ENCODE data around the gene LRRTM4.

The LRRTM4 gene

DNA sequence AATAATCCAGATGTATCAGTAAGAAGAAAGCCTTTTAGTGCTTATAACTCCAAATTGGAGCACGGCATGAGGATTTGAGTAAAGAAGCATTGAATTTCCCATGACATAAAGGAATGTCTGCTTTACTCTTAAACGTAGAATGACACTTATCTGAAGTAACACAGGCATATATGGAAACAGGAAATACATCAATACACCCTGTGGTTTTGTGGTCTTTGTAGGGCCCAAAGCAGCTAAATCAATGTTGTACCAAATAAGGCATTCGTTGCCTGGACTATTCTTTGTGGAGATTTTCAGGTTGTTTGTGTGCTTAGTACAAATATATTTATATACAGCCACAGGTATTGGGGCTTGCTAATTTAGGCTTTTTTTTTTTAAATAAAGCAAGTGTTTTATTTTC lies 660.5 kb downstream of the LRRTM4 start:
- FAIRE-seq, result no peak
- TF ChIP-seq TAF1 (IDR thresholded peaks at IDR 0.05; ENCODE audit: low read depth, low read length), result no peak
- TF ChIP-seq PAX5 (IDR thresholded peaks at IDR 0.05; ENCODE audit: insufficient read depth, low read length, severe bottlenecking), result no peak
- TF ChIP-seq POLR2AphosphoS5 (IDR thresholded peaks at IDR 0.05; ENCODE audit: low read depth, low read length), result no peak
- no peak for TF ChIP-seq POU2F2 (IDR thresholded peaks at IDR 0.05; ENCODE audit: low read depth, low read length)
- TF ChIP-seq POLR2A (IDR thresholded peaks at IDR 0.05; ENCODE audit: low read depth, low read length), result no peak
- no peak for TF ChIP-seq SPI1 (IDR thresholded peaks at IDR 0.05; ENCODE audit: low read depth, low read length)
- DNase-seq (ENCODE audit: insufficient read length, low spot score), result no peak

DNA sequence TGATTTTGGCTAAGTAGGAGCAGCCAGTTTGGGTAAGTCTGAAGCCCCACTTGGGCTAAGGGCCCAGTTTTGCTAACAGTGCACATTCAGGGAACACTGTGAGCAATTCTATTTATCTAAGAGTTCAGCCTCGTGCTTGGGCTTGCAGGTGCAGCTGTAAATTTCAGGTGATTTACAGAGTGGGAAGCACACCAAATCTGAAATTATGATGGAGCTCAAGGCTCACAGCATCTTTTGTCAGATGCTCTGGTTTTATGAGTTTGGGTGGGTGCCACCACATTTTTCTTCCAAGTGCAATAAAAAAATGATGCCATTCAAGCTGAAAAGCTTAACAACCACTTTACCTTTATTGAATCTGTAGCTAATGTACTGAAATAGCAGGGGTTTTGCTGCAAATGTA lies 671.2 kb downstream of the LRRTM4 start:
- FAIRE-seq (no peak), DNase-seq (ENCODE audit: insufficient read length, low spot score) (no peak)
- TF ChIP-seq PAX5 (IDR thresholded peaks at IDR 0.05; ENCODE audit: insufficient read depth, low read length, severe bottlenecking) (no peak), TAF1 (IDR thresholded peaks at IDR 0.05; ENCODE audit: low read depth, low read length) (no peak), POLR2AphosphoS5 (IDR thresholded peaks at IDR 0.05; ENCODE audit: low read depth, low read length) (no peak)

DNA sequence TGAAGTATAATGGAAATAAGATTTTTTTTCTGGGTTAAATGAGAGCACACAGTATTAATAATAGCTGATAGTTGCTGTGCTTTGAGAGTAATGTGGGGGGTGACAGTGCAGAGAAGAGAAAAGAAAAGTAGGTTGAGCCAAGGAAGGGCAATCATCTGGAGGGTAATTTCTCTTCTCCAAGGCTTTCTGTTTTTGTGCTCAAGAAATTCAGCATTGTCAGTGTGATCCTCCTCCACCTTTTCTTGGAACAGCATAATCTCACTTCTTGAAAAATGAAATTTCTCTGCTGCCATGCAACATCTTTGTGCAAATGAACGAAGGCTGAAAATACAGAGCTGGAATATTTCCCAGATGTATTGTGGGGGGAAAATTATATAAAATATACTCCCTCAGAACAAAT lies 673.1 kb downstream of the LRRTM4 start:
- FAIRE-seq (no peak), DNase-seq (ENCODE audit: insufficient read length, low spot score) (no peak)
- TF ChIP-seq POLR2A (IDR thresholded peaks at IDR 0.05; ENCODE audit: low read depth, low read length), result no peak
- no peak for TF ChIP-seq TAF1 (IDR thresholded peaks at IDR 0.05; ENCODE audit: low read depth, low read length)
- no peak for TF ChIP-seq POLR2AphosphoS5 (IDR thresholded peaks at IDR 0.05; ENCODE audit: low read depth, low read length)
- TF ChIP-seq POU2F2 (IDR thresholded peaks at IDR 0.05; ENCODE audit: low read depth, low read length), result no peak
- TF ChIP-seq SPI1 (IDR thresholded peaks at IDR 0.05; ENCODE audit: low read depth, low read length), result no peak
- no peak for TF ChIP-seq PAX5 (IDR thresholded peaks at IDR 0.05; ENCODE audit: insufficient read depth, low read length, severe bottlenecking)

DNA sequence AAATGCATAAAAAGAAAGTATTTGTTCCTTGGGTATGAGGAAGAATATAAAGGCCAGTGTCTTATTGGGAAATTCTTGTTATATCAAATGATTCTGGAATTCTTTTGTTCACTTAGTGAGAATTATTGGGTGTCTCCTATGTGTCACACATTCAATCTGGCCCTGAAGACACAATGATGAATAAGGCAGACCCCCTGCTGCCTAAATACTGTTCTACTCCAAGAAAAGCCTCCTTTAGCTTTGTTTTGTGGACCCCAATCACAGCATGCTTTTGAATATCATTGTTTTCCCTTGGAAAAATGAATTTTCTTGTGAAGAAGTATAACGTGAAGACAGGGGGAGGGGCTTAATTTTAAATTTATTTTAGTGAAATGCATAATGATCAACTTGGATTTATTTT lies 682.4 kb downstream of the LRRTM4 start:
- FAIRE-seq, result no peak
- TF ChIP-seq TAF1 (IDR thresholded peaks at IDR 0.05; ENCODE audit: low read depth, low read length) (no peak), SPI1 (IDR thresholded peaks at IDR 0.05; ENCODE audit: low read depth, low read length) (no peak), POU2F2 (IDR thresholded peaks at IDR 0.05; ENCODE audit: low read depth, low read length) (no peak), POLR2A (IDR thresholded peaks at IDR 0.05; ENCODE audit: low read depth, low read length) (no peak), PAX5 (IDR thresholded peaks at IDR 0.05; ENCODE audit: insufficient read depth, low read length, severe bottlenecking) (no peak), POLR2AphosphoS5 (IDR thresholded peaks at IDR 0.05; ENCODE audit: low read depth, low read length) (no peak)
- no peak for DNase-seq (ENCODE audit: insufficient read length, low spot score)

DNA sequence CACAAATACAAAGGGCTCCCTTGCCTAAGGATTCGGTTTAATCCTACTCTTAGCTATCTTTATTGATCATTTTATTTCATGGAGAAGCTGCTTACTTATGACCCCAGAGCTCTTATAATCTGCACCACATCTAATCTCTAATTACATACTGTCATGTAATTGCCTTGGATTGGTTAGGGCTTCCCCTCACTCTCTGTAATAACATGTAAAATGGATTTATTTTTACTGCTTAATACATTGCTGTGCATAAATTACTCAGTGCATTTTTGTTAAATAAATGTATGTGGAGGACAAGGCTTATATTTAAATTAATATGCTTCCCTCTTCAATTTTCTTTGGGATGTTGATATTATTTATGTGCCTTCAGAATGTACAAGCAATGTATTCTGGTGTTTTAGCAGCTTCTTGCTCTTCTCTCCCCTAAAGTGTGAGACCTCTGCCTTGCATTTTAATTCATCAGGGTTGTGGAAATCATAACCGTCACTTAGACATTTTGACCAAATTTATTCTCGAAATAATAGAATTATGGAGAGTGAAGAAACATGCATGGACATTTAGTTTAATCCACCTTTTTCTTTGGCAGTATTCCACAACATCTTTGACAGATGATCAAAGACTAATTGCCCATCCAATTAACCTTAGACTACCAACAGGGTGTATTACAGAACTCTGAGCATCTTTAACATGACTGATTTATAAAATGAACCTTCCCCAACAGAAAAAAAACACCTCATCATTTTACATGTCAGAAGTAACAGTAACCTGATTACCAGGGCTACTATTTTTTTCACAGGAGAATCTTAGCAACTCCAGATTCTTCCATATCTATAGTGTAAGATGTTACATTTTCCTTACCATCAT lies 692.6 kb downstream of the LRRTM4 start:
- FAIRE-seq (no peak), DNase-seq (ENCODE audit: insufficient read length, low spot score) (no peak)
- no peak for TF ChIP-seq TAF1 (IDR thresholded peaks at IDR 0.05; ENCODE audit: low read depth, low read length)
- TF ChIP-seq POLR2AphosphoS5 (IDR thresholded peaks at IDR 0.05; ENCODE audit: low read depth, low read length), result no peak
- TF ChIP-seq PAX5 (IDR thresholded peaks at IDR 0.05; ENCODE audit: insufficient read depth, low read length, severe bottlenecking), result no peak

DNA sequence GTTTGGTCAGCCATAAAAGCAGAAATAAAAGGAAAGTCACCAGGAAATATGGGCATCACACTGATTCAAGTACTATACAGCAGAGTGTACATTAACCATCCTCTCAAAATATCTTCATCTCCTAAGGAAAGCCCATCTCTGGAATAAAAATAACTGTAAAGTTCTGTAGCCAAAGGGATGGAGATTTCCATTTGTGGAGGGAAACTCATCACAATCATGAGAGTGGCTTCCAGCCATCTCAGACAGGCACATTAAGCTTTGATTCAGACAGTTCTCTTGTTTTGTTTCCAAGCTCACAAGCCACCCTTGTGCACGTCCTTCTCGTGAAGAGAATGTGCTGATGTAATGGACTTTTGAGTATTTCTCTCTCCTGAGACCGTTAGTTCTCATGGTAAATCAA lies 695.5 kb downstream of the LRRTM4 start:
- no peak for DNase-seq (ENCODE audit: insufficient read length, low spot score)
- no peak for FAIRE-seq
- no peak for TF ChIP-seq POU2F2 (IDR thresholded peaks at IDR 0.05; ENCODE audit: low read depth, low read length)
- no peak for TF ChIP-seq PAX5 (IDR thresholded peaks at IDR 0.05; ENCODE audit: insufficient read depth, low read length, severe bottlenecking)
- TF ChIP-seq POLR2AphosphoS5 (IDR thresholded peaks at IDR 0.05; ENCODE audit: low read depth, low read length), result no peak
- no peak for TF ChIP-seq TAF1 (IDR thresholded peaks at IDR 0.05; ENCODE audit: low read depth, low read length)
- no peak for TF ChIP-seq POLR2A (IDR thresholded peaks at IDR 0.05; ENCODE audit: low read depth, low read length)
- no peak for TF ChIP-seq SPI1 (IDR thresholded peaks at IDR 0.05; ENCODE audit: low read depth, low read length)

DNA sequence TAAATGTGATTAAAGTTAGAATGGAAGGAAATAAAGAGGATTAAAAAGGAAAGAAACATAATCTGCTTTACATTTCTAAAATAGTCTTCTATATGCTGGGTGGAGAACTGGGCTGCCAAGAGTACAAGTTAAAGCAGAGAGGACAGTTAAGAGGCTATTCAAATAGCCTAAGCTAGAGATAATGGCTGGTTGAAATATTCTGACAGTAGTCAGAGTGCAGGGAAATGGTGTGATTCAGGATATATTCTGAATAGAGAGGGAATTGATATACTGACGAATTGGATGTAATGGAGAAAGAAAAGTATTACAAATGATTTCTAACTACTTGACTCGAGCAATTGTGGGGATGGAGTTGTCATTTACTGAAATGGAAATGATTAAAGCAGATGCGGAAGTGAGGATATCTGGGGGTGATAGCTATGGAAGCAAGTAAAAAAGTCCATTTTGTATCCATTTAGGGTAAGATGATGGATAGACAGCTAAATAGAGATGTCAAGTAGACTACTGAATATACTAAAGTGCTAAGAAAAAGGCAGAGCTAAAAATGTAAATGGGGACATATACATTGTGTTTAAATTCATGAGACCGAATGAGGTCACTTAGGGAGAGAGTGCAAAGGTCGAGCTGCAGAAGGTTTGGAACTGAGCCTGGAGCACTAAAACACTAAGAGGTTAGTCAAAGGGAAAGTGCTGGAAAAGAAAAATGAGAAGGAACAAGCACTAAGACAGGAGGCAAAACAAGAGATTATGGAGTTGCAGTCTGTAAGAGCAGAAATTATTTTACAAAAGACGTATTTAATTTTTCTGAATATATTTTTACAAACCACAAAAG lies 696.8 kb downstream of the LRRTM4 start:
- DNase-seq (ENCODE audit: insufficient read length, low spot score) (no peak), FAIRE-seq (no peak)
- no peak for TF ChIP-seq TAF1 (IDR thresholded peaks at IDR 0.05; ENCODE audit: low read depth, low read length)
- TF ChIP-seq POLR2AphosphoS5 (IDR thresholded peaks at IDR 0.05; ENCODE audit: low read depth, low read length), result no peak

DNA sequence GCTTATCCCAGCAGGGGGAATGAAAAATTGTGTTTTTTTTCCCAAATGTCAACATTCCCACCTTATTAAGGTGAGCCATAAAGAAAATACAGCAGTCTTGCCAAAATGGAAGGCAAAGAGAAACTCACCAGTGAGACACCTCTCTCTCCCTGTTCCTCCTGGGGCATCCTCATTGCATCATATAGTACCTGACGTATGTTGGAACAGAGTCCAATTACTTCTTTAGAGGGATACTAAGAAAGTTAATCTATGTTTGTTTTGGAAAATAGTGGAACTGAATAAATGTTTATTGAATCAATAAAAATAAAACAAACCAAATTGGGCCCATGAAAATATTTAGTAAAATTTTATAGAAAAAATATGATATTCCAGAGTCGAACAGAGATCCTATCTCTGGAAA lies 700.4 kb downstream of the LRRTM4 start:
- no peak for TF ChIP-seq PAX5 (IDR thresholded peaks at IDR 0.05; ENCODE audit: insufficient read depth, low read length, severe bottlenecking)
- TF ChIP-seq POLR2AphosphoS5 (IDR thresholded peaks at IDR 0.05; ENCODE audit: low read depth, low read length), result no peak
- no peak for TF ChIP-seq SPI1 (IDR thresholded peaks at IDR 0.05; ENCODE audit: low read depth, low read length)
- TF ChIP-seq POLR2A (IDR thresholded peaks at IDR 0.05; ENCODE audit: low read depth, low read length), result no peak
- TF ChIP-seq TAF1 (IDR thresholded peaks at IDR 0.05; ENCODE audit: low read depth, low read length), result no peak
- no peak for TF ChIP-seq POU2F2 (IDR thresholded peaks at IDR 0.05; ENCODE audit: low read depth, low read length)
- no peak for DNase-seq (ENCODE audit: insufficient read length, low spot score)
- no peak for FAIRE-seq

DNA sequence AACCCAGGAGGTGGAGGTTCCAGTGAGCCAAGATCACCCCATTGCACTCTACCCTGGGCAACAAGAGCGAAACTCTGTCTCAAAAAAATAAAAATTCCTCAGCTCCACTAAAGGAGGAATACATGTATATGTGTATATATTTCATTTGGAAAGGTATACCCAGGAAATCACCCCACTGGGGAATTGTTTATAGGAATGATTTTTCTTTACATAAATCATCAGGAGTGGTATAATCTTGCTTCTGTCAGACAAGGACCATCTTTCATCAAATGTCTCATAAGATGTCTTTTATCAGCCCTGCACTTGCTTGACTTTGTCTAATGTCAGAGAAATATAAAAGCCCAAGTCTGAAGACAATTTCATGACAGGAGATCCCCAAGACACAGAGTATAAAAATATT lies 709.1 kb downstream of the LRRTM4 start:
- no peak for DNase-seq (ENCODE audit: insufficient read length, low spot score)
- no peak for TF ChIP-seq POLR2AphosphoS5 (IDR thresholded peaks at IDR 0.05; ENCODE audit: low read depth, low read length)
- TF ChIP-seq SPI1 (IDR thresholded peaks at IDR 0.05; ENCODE audit: low read depth, low read length), result no peak
- TF ChIP-seq POLR2A (IDR thresholded peaks at IDR 0.05; ENCODE audit: low read depth, low read length), result no peak
- TF ChIP-seq POU2F2 (IDR thresholded peaks at IDR 0.05; ENCODE audit: low read depth, low read length), result no peak
- TF ChIP-seq TAF1 (IDR thresholded peaks at IDR 0.05; ENCODE audit: low read depth, low read length), result no peak
- no peak for TF ChIP-seq PAX5 (IDR thresholded peaks at IDR 0.05; ENCODE audit: insufficient read depth, low read length, severe bottlenecking)
- no peak for FAIRE-seq

Data from GM12891 (cell line).